ENCODE results near the gene AACS.

AACS gene

GRCh38 chr12:125189015-125189414 is 123.8 kb downstream of the AACS start:
- no peak for TF ChIP-seq REST (IDR thresholded peaks at IDR 0.05; ENCODE audit: insufficient read depth in 1 of 2, low read depth in 2 of 2, low read length in 2 of 2)
- TF ChIP-seq SIN3A (IDR thresholded peaks at IDR 0.05; ENCODE audit: borderline replicate concordance, insufficient read depth, low read length) = no peak
- no peak for TF ChIP-seq TAF1 (IDR thresholded peaks at IDR 0.05; ENCODE audit: borderline replicate concordance, insufficient read depth, low read length)
- no peak for TF ChIP-seq POLR2AphosphoS5 (IDR thresholded peaks at IDR 0.05; ENCODE audit: low read depth, low read length)
- no peak for TF ChIP-seq FOXP2 (optimal IDR thresholded peaks at IDR 0.05; ENCODE audit: borderline replicate concordance, extremely low read depth, extremely low read length, insufficient read depth)

- no peak for TF ChIP-seq REST (IDR thresholded peaks at IDR 0.05; ENCODE audit: insufficient read depth in 1 of 2, low read depth in 2 of 2, low read length in 2 of 2)
- no peak for TF ChIP-seq SIN3A (IDR thresholded peaks at IDR 0.05; ENCODE audit: borderline replicate concordance, insufficient read depth, low read length)
- TF ChIP-seq TAF1 (IDR thresholded peaks at IDR 0.05; ENCODE audit: borderline replicate concordance, insufficient read depth, low read length) = no peak
- TF ChIP-seq FOXP2 (optimal IDR thresholded peaks at IDR 0.05; ENCODE audit: borderline replicate concordance, extremely low read depth, extremely low read length, insufficient read depth) = no peak
- no peak for TF ChIP-seq POLR2AphosphoS5 (IDR thresholded peaks at IDR 0.05; ENCODE audit: low read depth, low read length)
These were observed 124.3 kb downstream of the AACS start for GRCh38 chr12:125189502-125189901.

DNA sequence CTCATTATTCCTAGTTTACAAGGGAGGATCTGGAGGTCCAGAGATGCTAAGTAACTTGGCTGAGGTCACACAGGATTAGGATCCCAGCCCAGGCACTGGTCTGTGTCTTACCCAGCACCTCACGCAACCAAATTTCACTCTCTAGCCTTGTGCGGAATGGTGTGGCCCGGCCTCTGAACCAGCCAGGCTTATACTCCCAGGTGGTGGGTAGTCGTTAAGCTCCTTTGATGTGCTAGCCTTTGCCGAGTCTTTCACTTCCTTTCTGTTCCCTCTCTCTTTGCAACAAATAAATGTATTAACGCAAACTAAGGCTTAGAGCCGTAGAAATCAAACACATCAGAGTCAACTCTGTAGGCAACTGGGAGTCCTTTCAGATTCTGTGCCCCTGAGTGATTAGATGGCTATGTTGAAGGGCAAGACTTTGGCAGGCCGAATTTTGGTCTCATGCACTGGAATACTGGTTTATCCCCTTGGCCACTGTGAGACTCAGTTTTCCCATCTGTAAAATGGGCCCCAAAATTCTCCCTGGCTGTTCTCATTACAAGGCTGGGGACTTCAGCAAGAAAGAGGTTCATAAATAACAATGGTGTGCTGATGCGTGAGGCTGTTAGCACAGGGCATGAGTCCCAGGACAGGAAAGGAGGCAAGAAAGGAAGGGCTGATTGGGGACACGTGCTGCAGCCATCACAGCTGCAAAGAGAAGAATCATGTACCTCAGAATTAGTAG is 126.3 kb downstream of the AACS start:
- TF ChIP-seq SIN3A (IDR thresholded peaks at IDR 0.05; ENCODE audit: borderline replicate concordance, insufficient read depth, low read length) = no peak
- no peak for TF ChIP-seq REST (IDR thresholded peaks at IDR 0.05; ENCODE audit: insufficient read depth in 1 of 2, low read depth in 2 of 2, low read length in 2 of 2)
- TF ChIP-seq TAF1 (IDR thresholded peaks at IDR 0.05; ENCODE audit: borderline replicate concordance, insufficient read depth, low read length) = no peak
- TF ChIP-seq FOXP2 (optimal IDR thresholded peaks at IDR 0.05; ENCODE audit: borderline replicate concordance, extremely low read depth, extremely low read length, insufficient read depth) = no peak
- TF ChIP-seq POLR2AphosphoS5 (IDR thresholded peaks at IDR 0.05; ENCODE audit: low read depth, low read length) = no peak

DNA sequence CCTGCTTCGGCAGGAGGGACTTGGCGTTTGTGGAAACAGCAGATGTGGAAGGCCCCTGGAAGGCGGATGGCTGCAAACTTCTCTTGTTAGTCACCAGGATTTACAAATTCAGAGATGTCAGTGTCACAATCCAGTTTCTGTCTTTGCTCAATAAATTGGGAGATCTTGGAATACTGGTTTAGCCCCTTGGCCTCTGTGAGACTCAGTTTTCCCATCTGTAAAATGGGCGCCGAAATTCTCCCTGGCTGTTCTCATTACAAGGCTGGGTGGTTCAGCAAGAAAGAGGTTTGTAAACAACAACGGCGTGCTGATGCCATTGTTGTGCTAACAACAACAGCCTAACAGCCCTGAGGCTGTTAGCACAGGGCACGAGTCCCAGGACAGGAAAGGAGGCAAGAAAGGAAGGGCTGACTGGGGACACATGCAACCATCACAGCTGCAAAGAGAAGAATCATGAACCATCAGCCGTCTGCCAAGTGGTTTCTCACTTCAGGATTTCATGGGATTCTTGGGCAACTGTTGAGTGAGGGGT is 127.5 kb downstream of the AACS start:
- TF ChIP-seq FOXP2 (optimal IDR thresholded peaks at IDR 0.05; ENCODE audit: borderline replicate concordance, extremely low read depth, extremely low read length, insufficient read depth) = no peak
- TF ChIP-seq REST (IDR thresholded peaks at IDR 0.05; ENCODE audit: insufficient read depth in 1 of 2, low read depth in 2 of 2, low read length in 2 of 2) = no peak
- TF ChIP-seq POLR2AphosphoS5 (IDR thresholded peaks at IDR 0.05; ENCODE audit: low read depth, low read length) = no peak
- no peak for TF ChIP-seq TAF1 (IDR thresholded peaks at IDR 0.05; ENCODE audit: borderline replicate concordance, insufficient read depth, low read length)
- no peak for TF ChIP-seq SIN3A (IDR thresholded peaks at IDR 0.05; ENCODE audit: borderline replicate concordance, insufficient read depth, low read length)

Measured in PFSK-1 (cell line).